CD4-positive, CD25-positive, alpha-beta regulatory T cell (primary cell): ENCODE data around the gene RPS19BP1. TPM values are rescaled to one million over a fixed set of nuclear protein-coding genes. Genes with fewer than 3 reads are reported as not detected.

ENCODE experiments used
- ATAC-seq, 2 donors: fragments of 150-1000 bp; cut with Tn5 transposase; one replicate each; pipeline ENCODE4 v1.10.0; 2021; ENCODE audit warnings: low read depth in 2 of 2, moderate number of reproducible peaks in 2 of 2, moderate library complexity in 1 of 2
- DNase-seq, 3 donors: peaks; one replicate each; pipeline versions ENCODE4 v3.0.0 to v3.0.0-alpha.2; 2012 to 2022; ENCODE audit warnings: mixed read lengths in 1 of 3
- H3K27ac ChIP-seq: one replicate; pipeline ENCODE4 v1.7.0; 2013; ENCODE audit warnings: mild to moderate bottlenecking, low read length; ENCODE audit not compliant: insufficient read depth, poor library complexity, severe bottlenecking
- H3K27me3 ChIP-seq: one replicate; pipeline ENCODE4 v1.7.0; 2013; ENCODE audit warnings: low read length; ENCODE audit not compliant: control insufficient read depth, insufficient read depth
- H3K36me3 ChIP-seq: one replicate; pipeline ENCODE4 v1.7.0; 2013; ENCODE audit warnings: mild to moderate bottlenecking, low read length, moderate library complexity; ENCODE audit not compliant: control insufficient read depth, insufficient read depth
- H3K4me1 ChIP-seq: 2 replicates; pipeline ENCODE4 v1.7.0; 2013; ENCODE audit warnings: mild to moderate bottlenecking, low read length; ENCODE audit not compliant: insufficient read depth, control insufficient read depth, poor library complexity, severe bottlenecking
- H3K4me3 ChIP-seq: one replicate; pipeline ENCODE4 v1.7.0; 2013; ENCODE audit warnings: low read depth, mild to moderate bottlenecking, low read length, moderate library complexity
- H3K9me3 ChIP-seq, 2 experiments: 1 replicate in 1 of 2; 2 replicates in 1 of 2; pipeline ENCODE4 v1.7.0; 2013; ENCODE audit warnings: low read length in 2 of 2, mild to moderate bottlenecking in 1 of 2, moderate library complexity in 1 of 2; ENCODE audit not compliant: control insufficient read depth in 2 of 2
- H3K27ac Mint-ChIP-seq, 3 donors: one replicate each; pipeline ENCODE4 v1.8.0; 2020 to 2022; ENCODE audit warnings: mild to moderate bottlenecking in 3 of 3, mixed read lengths in 3 of 3, moderate library complexity in 2 of 3
- H3K27me3 Mint-ChIP-seq: one replicate; pipeline ENCODE4 v1.8.0; 2022; ENCODE audit warnings: mild to moderate bottlenecking, mixed read lengths
- H3K36me3 Mint-ChIP-seq: one replicate; pipeline ENCODE4 v1.8.0; 2020; ENCODE audit warnings: mixed read lengths
- H3K4me1 Mint-ChIP-seq, 4 donors: one replicate each; pipeline ENCODE4 v1.8.0; 2020 to 2022; ENCODE audit warnings: mixed read lengths in 4 of 4, mild to moderate bottlenecking in 1 of 4
- H3K4me3 Mint-ChIP-seq, 4 donors: one replicate each; pipeline ENCODE4 v1.8.0; 2020 to 2022; ENCODE audit warnings: mild to moderate bottlenecking in 4 of 4, mixed read lengths in 4 of 4, moderate library complexity in 3 of 4
- H3K9me3 Mint-ChIP-seq, 7 donors: one replicate each; pipeline ENCODE4 v1.8.0; 2020 to 2022; ENCODE audit warnings: mixed read lengths in 7 of 7, mild to moderate bottlenecking in 3 of 7, moderate library complexity in 2 of 7
- polyA plus RNA-seq, 4 donors: library from polyadenylated mRNA; unstranded; fragments of 300-500 nt; fragmentation: Illumina TruSeq; gene quantifications; one replicate each; pipeline ENCODE4 v1.2.3, GENCODE V29; 2021
- total RNA-seq: library from RNA; stranded (reverse); gene quantifications from one replicate; pipeline ENCODE4 v1.2.3, GENCODE V29; 2022

The RPS19BP1 gene
- total and polyA plus RNA-seq, 5 donors from 2014 or later: 42.9 to 117 (median 105) TPM

GRCh38 chr22:39543095-39543494, 10.5 kb upstream of the RPS19BP1 start:
- H3K9me3 ChIP-seq: no peaks in the 10 kb centered on the region
- Mint-ChIP-seq H3K27me3 (peaks cover 48% of the 10 kb centered on the region), H3K9me3 (peaks cover 0 to 4% (median 0%) of the 10 kb centered on the region in 7 donors), H3K27ac (no peak overlapping the region), H3K36me3 (no peaks in the 10 kb centered on the region), H3K4me3 (no peak overlapping the region), H3K4me1 (peaks cover 0 to 19% (median 13%) of the 10 kb centered on the region in 4 donors)
- H3K4me1 ChIP-seq: peaks cover 5% of the 10 kb centered on the region
- H3K4me3 ChIP-seq: no peak overlapping the region
- H3K27me3 ChIP-seq: peaks cover 6% of the 10 kb centered on the region
- ATAC-seq: no peak
- no peaks in the 10 kb centered on the region for H3K36me3 ChIP-seq
- DNase-seq: peak in 1 of 3 donors; percentile 49
- H3K27ac ChIP-seq: no peak overlapping the region

GRCh38 chr22:39537975-39538374, 5.4 kb upstream of the RPS19BP1 start:
- Histone ChIP-seq H3K36me3 (no peaks in the 10 kb centered on the region), H3K9me3 (no peaks in the 10 kb centered on the region), H3K27me3 (no peaks in the 10 kb centered on the region), H3K4me3 (no peak overlapping the region), H3K27ac (no peak overlapping the region), H3K4me1 (peaks cover 9% of the 10 kb centered on the region)
- no peak for ATAC-seq
- Mint-ChIP-seq H3K27me3 (peaks cover 16% of the 10 kb centered on the region), H3K9me3 (no peaks in the 10 kb centered on the region), H3K4me1 (peaks cover 0 to 4% (median under 1%) of the 10 kb centered on the region in 4 donors), H3K36me3 (no peaks in the 10 kb centered on the region), H3K4me3 (peak overlapping the region in 1 of 4 donors; percentile 35), H3K27ac (no peak overlapping the region)
- no peak for DNase-seq

- H3K4me1 ChIP-seq: peaks cover 16% of the 10 kb centered on the region
- H3K36me3 ChIP-seq: no peaks in the 10 kb centered on the region
- no peaks in the 10 kb centered on the region for H3K27me3 ChIP-seq
- no peaks in the 10 kb centered on the region for H3K9me3 Mint-ChIP-seq
- H3K4me3 Mint-ChIP-seq: no peak overlapping the region
- H3K27ac Mint-ChIP-seq: no peak overlapping the region
- H3K9me3 ChIP-seq: no peaks in the 10 kb centered on the region
- ATAC-seq (no peak), DNase-seq (no peak)
- H3K27ac ChIP-seq: no peak overlapping the region
- H3K27me3 Mint-ChIP-seq: peaks cover 16% of the 10 kb centered on the region
- H3K4me1 Mint-ChIP-seq: peaks cover 0 to 14% (median 8%) of the 10 kb centered on the region in 4 donors
- H3K4me3 ChIP-seq: no peak overlapping the region
- H3K36me3 Mint-ChIP-seq: peaks cover 3% of the 10 kb centered on the region
Observed at GRCh38 chr22:39536711-39537110, 4.2 kb upstream of the RPS19BP1 start.

GRCh38 chr22:39535831-39536449, 3.4 kb upstream of the RPS19BP1 start:
- ATAC-seq: no peak
- H3K27ac Mint-ChIP-seq: no peak overlapping the region

GRCh38 chr22:39535357-39535725, 2.8 kb upstream of the RPS19BP1 start:
- no peak overlapping the region for H3K4me3 Mint-ChIP-seq
- no peak overlapping the region for H3K27ac Mint-ChIP-seq
- peaks cover 12% of the 10 kb centered on the region for H3K27me3 Mint-ChIP-seq
- H3K4me1 ChIP-seq: peaks cover 29% of the 10 kb centered on the region
- H3K36me3 Mint-ChIP-seq: peaks cover 8% of the 10 kb centered on the region
- H3K27me3 ChIP-seq: no peaks in the 10 kb centered on the region
- peaks cover 0 to 28% (median 15%) of the 10 kb centered on the region in 4 donors for H3K4me1 Mint-ChIP-seq
- ATAC-seq (no peak), DNase-seq (no peak)
- H3K9me3 Mint-ChIP-seq: no peaks in the 10 kb centered on the region
- H3K27ac ChIP-seq: no peak overlapping the region
- no peak overlapping the region for H3K4me3 ChIP-seq
- no peaks in the 10 kb centered on the region for H3K9me3 ChIP-seq
- peaks cover 2% of the 10 kb centered on the region for H3K36me3 ChIP-seq

More at GRCh38 chr22:39535831-39536449, 3.4 kb upstream of the RPS19BP1 start:
- Histone ChIP-seq H3K9me3 (no peaks in the 10 kb centered on the region), H3K27me3 (no peaks in the 10 kb centered on the region), H3K36me3 (no peaks in the 10 kb centered on the region), H3K4me3 (no peak overlapping the region), H3K27ac (no peak overlapping the region), H3K4me1 (peaks cover 23% of the 10 kb centered on the region)
- peaks cover 8% of the 10 kb centered on the region for H3K36me3 Mint-ChIP-seq
- peaks cover 0 to 22% (median 12%) of the 10 kb centered on the region in 4 donors for H3K4me1 Mint-ChIP-seq
- no peak for DNase-seq
- peaks cover 16% of the 10 kb centered on the region for H3K27me3 Mint-ChIP-seq
- H3K9me3 Mint-ChIP-seq: no peaks in the 10 kb centered on the region
- no peak overlapping the region for H3K4me3 Mint-ChIP-seq

- H3K27ac Mint-ChIP-seq: no peak overlapping the region
- no peaks in the 10 kb centered on the region for H3K9me3 Mint-ChIP-seq
- Histone ChIP-seq H3K27ac (no peak overlapping the region), H3K27me3 (no peaks in the 10 kb centered on the region), H3K4me1 (peaks cover 35% of the 10 kb centered on the region), H3K9me3 (no peaks in the 10 kb centered on the region), H3K36me3 (peaks cover 7% of the 10 kb centered on the region), H3K4me3 (no peak overlapping the region)
- H3K36me3 Mint-ChIP-seq: peaks cover 12% of the 10 kb centered on the region
- peaks cover 9% of the 10 kb centered on the region for H3K27me3 Mint-ChIP-seq
- ATAC-seq (peak in 1 of 2 donors; percentile 8), DNase-seq (peak; percentile 69 to 75 (median 72))
- peak overlapping the region in 1 of 4 donors; percentile 38 for H3K4me3 Mint-ChIP-seq
- H3K4me1 Mint-ChIP-seq: peaks cover 0 to 34% (median 19%) of the 10 kb centered on the region in 4 donors
Observed at GRCh38 chr22:39534591-39535356, 2.2 kb upstream of the RPS19BP1 start.

GRCh38 chr22:39534092-39534506, 1.6 kb upstream of the RPS19BP1 start:
- H3K27ac ChIP-seq: no peak overlapping the region
- Mint-ChIP-seq H3K9me3 (peaks cover 0 to under 1% (median 0%) of the 10 kb centered on the region in 7 donors), H3K27ac (no peak overlapping the region), H3K36me3 (peaks cover 13% of the 10 kb centered on the region), H3K4me1 (peaks cover 0 to 40% (median 23%) of the 10 kb centered on the region in 4 donors), H3K4me3 (peak overlapping the region in 2 of 4 donors; percentile 52 to 58), H3K27me3 (peaks cover 9% of the 10 kb centered on the region)
- no peaks in the 10 kb centered on the region for H3K27me3 ChIP-seq
- peaks cover 42% of the 10 kb centered on the region for H3K4me1 ChIP-seq
- H3K4me3 ChIP-seq: no peak overlapping the region
- no peaks in the 10 kb centered on the region for H3K9me3 ChIP-seq
- DNase-seq (no peak), ATAC-seq (no peak)
- peaks cover 9% of the 10 kb centered on the region for H3K36me3 ChIP-seq
